Measurements from ENCODE around the gene KIF2A.

KIF2A gene

GRCh38 chr5:62305715-62306322 is at the start of gene KIF2A:
Gene KIF2A, plus strand, starts transcription at chr5:62306206. Its CDS starts 267 bp downstream, at chr5:62306473.
- in situ Hi-C loops (cut with MboI; ENCODE audit: low sequenced_read_pairs): no loop called here

- in situ Hi-C loops (cut with MboI; ENCODE audit: low sequenced_read_pairs): no loop called here
These were observed 49.0 kb upstream of the KIF2A start for GRCh38 chr5:62257020-62257367.

DNA sequence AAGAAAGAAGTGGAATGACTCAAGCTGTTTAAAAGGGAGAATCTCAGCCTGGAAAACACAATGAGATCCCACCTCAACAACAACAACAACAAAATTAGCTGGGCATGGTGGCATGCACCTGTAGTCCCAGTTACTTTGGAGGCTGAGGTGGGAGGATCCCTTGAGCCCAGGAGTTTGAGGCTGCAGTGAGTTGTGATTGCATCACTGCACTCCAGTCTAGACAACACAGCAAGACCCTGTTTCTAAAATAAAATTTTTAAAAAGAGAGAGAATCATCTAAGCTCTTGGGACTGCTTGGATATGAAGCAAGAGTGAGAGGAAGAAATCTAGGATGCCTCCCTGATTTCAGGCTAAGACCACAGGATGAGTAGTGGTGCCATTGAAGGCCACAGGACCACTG is 47.4 kb upstream of the KIF2A start:
- in situ Hi-C loops (cut with MboI; ENCODE audit: low sequenced_read_pairs): no loop called here

DNA sequence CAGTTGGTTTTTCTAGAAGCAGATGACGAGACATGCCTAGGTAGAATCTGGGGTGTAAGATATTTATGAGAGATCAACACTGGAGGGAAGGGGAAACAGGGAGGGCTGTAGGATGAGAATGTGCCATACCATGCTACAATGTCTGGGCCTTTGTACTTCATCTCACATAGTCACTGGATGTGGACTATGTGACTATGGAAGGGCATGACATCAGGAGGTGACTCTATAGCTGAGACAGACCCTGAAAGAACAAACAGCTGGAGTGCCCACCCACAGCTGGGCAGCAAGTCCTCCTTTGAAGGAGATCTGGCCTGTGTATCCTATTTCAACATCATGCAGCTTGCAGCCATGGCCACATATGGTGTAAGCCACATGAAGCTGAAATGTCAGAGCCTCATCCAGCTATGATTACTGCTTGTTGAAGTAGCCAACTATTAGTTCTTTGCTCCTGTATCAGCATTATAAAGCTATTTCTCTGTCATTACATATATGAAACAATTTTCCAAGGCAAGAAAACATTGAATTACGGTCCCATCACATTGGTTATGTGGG is 46.2 kb upstream of the KIF2A start:
- in situ Hi-C loops (cut with MboI; ENCODE audit: low sequenced_read_pairs): no loop called here

DNA sequence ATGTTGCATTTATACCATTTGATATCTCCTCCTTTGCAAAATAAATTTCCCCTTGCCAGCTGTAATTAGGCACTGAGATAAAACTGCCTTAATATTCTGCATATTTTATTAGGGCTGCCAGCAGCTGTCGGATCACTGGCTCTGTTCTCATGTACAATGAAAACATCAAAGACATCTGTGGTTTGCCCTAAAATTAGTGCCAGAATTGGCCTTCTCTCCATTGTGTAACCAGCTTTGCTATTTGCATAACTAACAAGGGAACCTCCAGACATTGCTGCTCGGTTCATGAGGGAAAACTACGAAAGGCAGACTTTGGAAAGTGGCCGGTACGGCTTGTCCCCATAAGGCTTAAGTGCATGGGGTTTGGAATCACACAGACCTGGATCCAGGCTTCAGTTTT is 45.5 kb upstream of the KIF2A start:
- in situ Hi-C loops (cut with MboI; ENCODE audit: low sequenced_read_pairs): no loop called here

DNA sequence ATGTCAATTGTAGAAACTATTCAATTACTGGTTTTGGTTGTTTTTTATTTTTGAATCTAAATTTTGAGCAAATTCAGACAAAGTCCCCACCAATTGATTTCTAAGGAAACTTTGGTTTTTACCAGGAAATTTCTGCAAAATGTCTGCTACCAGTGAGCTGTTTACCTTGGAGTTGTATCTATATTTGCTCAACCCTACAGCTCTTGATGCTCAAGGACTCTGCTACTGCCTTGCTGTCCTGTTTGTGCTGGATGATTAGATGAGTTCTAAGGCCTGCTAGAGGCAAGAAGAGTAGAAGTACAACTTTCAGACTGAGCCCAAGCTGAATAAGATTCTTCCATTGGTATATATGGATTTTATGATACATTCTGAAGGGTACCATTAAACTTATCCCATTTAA is 42.6 kb upstream of the KIF2A start:
- in situ Hi-C loops (cut with MboI; ENCODE audit: low sequenced_read_pairs): no loop called here

GRCh38 chr5:62265648-62266112 is 40.3 kb upstream of the KIF2A start:
- in situ Hi-C loops (cut with MboI; ENCODE audit: low sequenced_read_pairs): no loop called here

- in situ Hi-C loops (cut with MboI; ENCODE audit: low sequenced_read_pairs): no loop called here
These were observed 39.4 kb upstream of the KIF2A start for GRCh38 chr5:62266573-62266972.

GRCh38 chr5:62268234-62268633 is 37.8 kb upstream of the KIF2A start:
- in situ Hi-C loops (cut with MboI; ENCODE audit: low sequenced_read_pairs): no loop called here

DNA sequence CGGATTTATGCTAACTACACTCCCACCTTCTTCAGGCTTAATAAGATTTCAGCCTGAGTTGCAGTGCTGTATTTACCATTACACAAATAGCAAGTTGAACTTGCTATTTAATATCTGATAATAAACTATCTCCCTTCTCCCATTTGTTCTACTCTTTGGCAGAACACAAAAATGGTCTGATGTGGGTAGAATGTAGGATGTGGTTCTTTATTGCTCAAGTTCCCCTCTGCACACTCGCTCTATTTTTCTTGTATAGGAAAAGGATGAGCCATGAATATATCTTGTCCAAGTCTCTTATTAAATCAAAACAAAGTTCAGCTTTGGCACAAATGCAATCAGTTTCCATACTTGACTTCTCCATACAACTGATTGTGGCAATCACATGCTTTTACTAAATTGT is 37.2 kb upstream of the KIF2A start:
- in situ Hi-C loops (cut with MboI; ENCODE audit: low sequenced_read_pairs): no loop called here

GRCh38 chr5:62271370-62271769 is 34.6 kb upstream of the KIF2A start:
- in situ Hi-C loops (cut with MboI; ENCODE audit: low sequenced_read_pairs): no loop called here

DNA sequence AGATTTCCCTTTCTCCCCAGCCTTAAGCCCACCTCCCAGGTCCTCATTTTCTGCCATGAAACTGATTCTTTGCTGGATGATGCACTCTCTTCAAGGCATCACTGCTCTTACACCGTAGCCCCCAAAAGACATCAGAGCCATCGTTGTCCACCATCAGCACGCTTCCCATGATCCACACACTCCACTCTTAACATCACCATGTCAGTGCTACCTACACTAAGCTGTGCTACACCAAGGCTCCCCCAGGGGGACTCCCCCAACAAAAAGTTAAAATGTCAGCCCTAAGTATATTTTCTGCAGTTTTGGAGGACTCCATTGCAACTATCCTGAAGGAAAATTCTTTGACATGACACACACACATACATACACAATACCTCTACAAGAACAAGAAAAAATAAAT is 34.1 kb upstream of the KIF2A start:
- in situ Hi-C loops (cut with MboI; ENCODE audit: low sequenced_read_pairs): no loop called here

DNA sequence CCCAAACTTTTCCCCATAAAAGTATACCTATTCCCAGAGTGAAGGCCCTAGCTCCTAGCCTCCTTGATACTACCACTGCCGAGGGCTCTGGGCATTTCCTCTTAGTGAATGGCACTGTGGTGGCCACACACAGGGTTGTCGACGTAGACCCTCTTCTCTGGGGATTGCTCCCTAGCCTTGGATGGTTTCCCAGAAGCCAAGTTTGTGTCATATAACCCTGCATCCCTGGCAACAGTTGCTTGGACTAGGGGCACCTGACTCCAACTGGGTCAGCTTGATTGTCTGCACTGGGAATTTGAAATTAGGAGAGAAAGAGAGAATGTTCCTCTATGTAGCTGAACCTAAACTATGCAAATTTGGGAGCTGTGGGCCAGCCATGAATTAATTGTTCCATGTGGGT is 32.3 kb upstream of the KIF2A start:
- in situ Hi-C loops (cut with MboI; ENCODE audit: low sequenced_read_pairs): no loop called here

DNA sequence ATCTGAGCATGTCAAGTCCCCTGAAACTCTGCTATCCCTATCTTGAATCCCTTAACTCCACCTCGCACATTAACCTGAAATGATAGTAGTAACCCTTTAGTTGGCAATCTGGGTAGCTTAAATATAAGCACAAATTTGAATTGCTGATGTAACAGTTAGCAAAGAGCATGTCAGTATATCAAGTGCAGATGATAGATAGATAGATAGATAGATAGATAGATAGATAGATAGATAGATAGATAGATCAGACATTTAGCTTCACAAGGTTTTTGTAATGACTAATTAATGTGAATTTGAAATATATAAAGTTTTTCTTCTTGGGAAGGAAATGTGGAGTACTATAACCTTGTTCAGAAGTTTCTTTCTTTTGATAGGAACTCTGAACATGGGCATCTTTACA is 30.4 kb upstream of the KIF2A start:
- in situ Hi-C loops (cut with MboI; ENCODE audit: low sequenced_read_pairs): no loop called here

- in situ Hi-C loops (cut with MboI; ENCODE audit: low sequenced_read_pairs): no loop called here
These were observed 24.6 kb upstream of the KIF2A start for GRCh38 chr5:62281411-62281810.

DNA sequence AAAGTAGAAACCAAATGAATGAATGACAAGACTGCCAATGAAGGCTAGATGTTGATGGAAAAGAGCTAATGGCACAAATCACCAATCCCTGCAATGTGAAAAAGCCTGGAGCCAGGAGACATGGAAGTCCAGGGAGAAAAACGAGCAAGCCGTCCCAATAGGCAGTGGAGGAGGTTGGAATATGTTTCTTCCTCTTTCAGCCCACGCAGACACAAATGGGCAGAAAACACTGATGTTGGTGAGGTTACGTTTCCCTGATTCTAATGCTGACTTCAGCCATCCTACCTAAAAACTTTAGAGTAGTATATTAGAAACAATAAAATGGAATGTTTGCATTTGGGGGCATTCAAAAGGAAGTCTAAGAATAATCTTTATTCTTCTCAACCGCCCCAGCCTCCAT is 23.9 kb upstream of the KIF2A start:
- in situ Hi-C loops (cut with MboI; ENCODE audit: low sequenced_read_pairs): no loop called here

DNA sequence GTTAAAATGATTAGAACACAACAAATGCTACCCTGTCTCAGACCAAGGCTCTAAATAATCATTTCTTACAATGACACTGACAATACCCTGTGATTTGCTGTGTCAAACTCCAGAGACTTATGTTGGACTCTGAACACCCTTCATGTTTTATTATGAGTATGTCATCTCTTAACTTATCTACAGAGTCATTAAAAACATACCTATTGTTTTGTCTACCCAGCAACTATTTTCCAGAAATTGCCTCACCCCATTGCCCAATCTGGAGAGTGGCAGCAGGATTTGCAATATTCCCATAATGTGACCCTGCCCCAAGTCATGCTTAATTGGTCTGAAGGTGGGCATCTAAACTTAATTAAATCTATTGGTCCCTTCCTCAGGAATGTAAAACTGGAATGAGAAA is 23.0 kb upstream of the KIF2A start:
- in situ Hi-C loops (cut with MboI; ENCODE audit: low sequenced_read_pairs): no loop called here

DNA sequence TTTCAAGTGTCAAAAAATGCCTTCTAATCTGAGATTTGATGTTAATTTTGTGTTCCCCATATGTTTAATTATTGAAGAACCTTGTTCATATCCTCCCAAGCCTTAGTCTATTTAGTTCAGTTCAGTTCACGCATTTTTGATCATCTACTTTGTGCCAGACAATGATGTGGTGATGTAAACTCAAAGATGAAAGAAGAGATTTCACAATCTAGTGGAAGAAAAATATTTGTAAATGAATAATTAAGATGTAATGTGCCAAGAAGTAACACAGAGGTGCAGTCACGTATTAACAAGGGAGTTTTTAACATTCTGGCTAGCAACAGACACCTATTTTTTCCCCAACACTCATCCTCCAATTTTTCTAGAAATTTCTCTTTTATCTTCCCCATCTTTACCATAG is 22.1 kb upstream of the KIF2A start:
- in situ Hi-C loops (cut with MboI; ENCODE audit: low sequenced_read_pairs): no loop called here

- in situ Hi-C loops (cut with MboI; ENCODE audit: low sequenced_read_pairs): no loop called here
These were observed 20.8 kb upstream of the KIF2A start for GRCh38 chr5:62284946-62285891.

DNA sequence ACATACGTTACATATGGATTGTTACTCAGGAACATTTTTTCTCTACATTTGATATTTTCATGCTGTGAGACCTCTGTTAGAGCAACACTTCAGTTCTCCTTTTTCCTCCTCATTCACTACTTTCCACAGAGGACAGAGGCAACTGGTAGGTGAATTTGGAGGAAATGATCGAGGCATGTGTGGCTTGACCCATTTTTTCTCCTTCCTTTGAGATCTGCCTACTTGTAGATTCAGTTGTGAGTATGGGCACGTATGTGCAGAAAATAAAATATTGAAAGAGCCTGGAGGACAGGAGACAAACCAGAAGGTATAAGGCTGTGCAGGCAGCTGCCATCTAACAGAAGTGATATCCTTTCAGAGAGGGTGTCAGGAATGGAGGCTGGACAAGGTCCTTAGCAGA is 19.2 kb upstream of the KIF2A start:
- in situ Hi-C loops (cut with MboI; ENCODE audit: low sequenced_read_pairs): no loop called here

DNA sequence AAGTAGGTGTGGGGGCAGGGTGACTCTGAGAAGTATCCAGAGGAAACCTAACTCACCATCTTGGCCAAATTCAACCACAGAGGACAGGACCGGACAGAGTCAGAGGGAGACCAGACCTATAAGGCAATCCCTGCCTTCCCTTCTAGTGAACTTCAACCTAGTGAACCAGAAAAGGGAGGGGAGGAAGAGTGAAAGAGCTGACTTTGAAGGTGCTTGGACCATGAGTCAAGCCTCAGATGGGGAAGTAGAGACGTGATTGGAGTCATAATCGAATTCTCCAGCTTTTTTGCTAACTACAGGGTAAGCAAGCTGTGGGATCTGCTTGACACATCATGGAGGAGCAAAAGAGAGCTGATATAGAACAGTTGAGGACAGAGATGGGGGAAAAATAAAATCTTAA is 18.8 kb upstream of the KIF2A start:
- in situ Hi-C loops (cut with MboI; ENCODE audit: low sequenced_read_pairs): no loop called here

GRCh38 chr5:62288118-62288517 is 17.9 kb upstream of the KIF2A start:
- in situ Hi-C loops (cut with MboI; ENCODE audit: low sequenced_read_pairs): no loop called here
